B cell (primary cell): ENCODE measurements around the gene KPNA3. TPM values are rescaled to one million over a fixed set of nuclear protein-coding genes. Genes with fewer than 3 reads are reported as not detected.

Source experiments
- ATAC-seq: fragments of 200-7000 bp; cut with Tn5 transposase; one replicate; pipeline ENCODE4 v1.10.0; 2021; ENCODE audit warnings: low read depth, mild to moderate bottlenecking, moderate number of reproducible peaks, moderate library complexity
- CTCF ChIA-PET: fragments of 350-600 bp; sonication (Branson Sonifier 250); formaldehyde crosslinking; loops from one replicate; lab custom pipeline; 2021; ENCODE audit warnings: antibody characterized with exemption, inconsistent platforms; lab: Charles Lee
- POLR2A ChIA-PET: fragments of 350-600 bp; sonication (Branson Sonifier 250); formaldehyde crosslinking; loops from one replicate; lab custom pipeline; 2021; ENCODE audit warnings: antibody characterized with exemption; lab: Charles Lee
- DNase-seq: peaks from one replicate; pipeline ENCODE4 v3.0.0; 2013
- H2AFZ ChIP-seq: 2 replicates; pipeline ENCODE4 v1.6.1; 2012; ENCODE audit warnings: mild to moderate bottlenecking, low read depth, low read length; ENCODE audit not compliant: insufficient read depth, poor library complexity, severe bottlenecking
- H3K27ac ChIP-seq, 2 donors: 1 replicate in 1 of 2; 2 replicates in 1 of 2; pipeline ENCODE4 v1.5.1; 2012 to 2013; ENCODE audit warnings: low read length in 2 of 2, mild to moderate bottlenecking in 2 of 2, moderate library complexity in 1 of 2
- H3K27me3 ChIP-seq, 4 experiments: fragments of 200-600 bp in 1 of 4; sonication (generic) in 1 of 4; replicated peaks in 1 of 4; 1 replicate in 2 of 4; 2 replicates in 2 of 4; pipeline versions ENCODE4 v1.6.1 to v1.7.0; 2013 to 2016; ENCODE audit warnings: low read length in 3 of 4, mild to moderate bottlenecking in 2 of 4, mixed read lengths in 1 of 4, moderate library complexity in 1 of 4; ENCODE audit not compliant: insufficient read depth in 4 of 4, control insufficient read depth in 3 of 4; ENCODE audit errors: control extremely low read depth in 1 of 4
- H3K36me3 ChIP-seq, 2 experiments: replicated peaks in 1 of 2; 1 replicate in 1 of 2; 2 replicates in 1 of 2; pipeline versions ENCODE4 v1.6.1 to v1.7.1; 2013; ENCODE audit warnings: low read length in 1 of 2; ENCODE audit not compliant: insufficient read depth in 2 of 2, control insufficient read depth in 1 of 2; ENCODE audit errors: control extremely low read depth in 1 of 2, extremely low read depth in 1 of 2
- H3K4me1 ChIP-seq, 2 donors: fragments of 200-600 bp in 1 of 2; sonication (generic) in 1 of 2; 1 replicate in 1 of 2; 2 replicates in 1 of 2; pipeline versions ENCODE4 v1.5.1 to v1.6.1; 2013 to 2017; ENCODE audit warnings: low read length in 2 of 2; ENCODE audit not compliant: control insufficient read depth in 2 of 2, insufficient read depth in 2 of 2
- H3K4me2 ChIP-seq: replicated peaks from 2 replicates; pipeline ENCODE3; 2012; ENCODE audit warnings: mild to moderate bottlenecking, low read depth, low read length; ENCODE audit not compliant: poor library complexity, severe bottlenecking
- H3K4me3 ChIP-seq, 5 experiments: fragments of 200-600 bp in 1 of 5; sonication (generic) in 1 of 5; 1 replicate in 3 of 5; 2 replicates in 2 of 5; pipeline versions ENCODE4 v1.5.1 to v1.7.0; 2011 to 2016; ENCODE audit warnings: low read length in 4 of 5, mild to moderate bottlenecking in 4 of 5, low read depth in 2 of 5, control low read depth in 1 of 5, moderate library complexity in 1 of 5; ENCODE audit not compliant: insufficient read depth in 1 of 5; ENCODE audit errors: control extremely low read depth in 1 of 5, extremely low read depth in 1 of 5
- H3K79me2 ChIP-seq: fragments of 200-600 bp; sonication (generic); one replicate; pipeline ENCODE4 v1.6.0; 2016; ENCODE audit warnings: low read length; ENCODE audit not compliant: control insufficient read depth, insufficient read depth
- H3K9ac ChIP-seq: fragments of 200-600 bp; sonication (generic); 2 replicates; pipeline ENCODE4 v1.6.1; 2017; ENCODE audit warnings: mild to moderate bottlenecking, low read length, moderate library complexity
- H3K9me3 ChIP-seq, 3 donors: one replicate each; pipeline versions ENCODE4 v1.6.1 to v1.7.1; 2013; ENCODE audit warnings: low read length in 2 of 3; ENCODE audit not compliant: control insufficient read depth in 2 of 3, insufficient read depth in 1 of 3; ENCODE audit errors: control extremely low read depth in 1 of 3
- H4K20me1 ChIP-seq: 2 replicates; pipeline ENCODE4 v1.6.0; 2012; ENCODE audit warnings: mild to moderate bottlenecking, low read length; ENCODE audit not compliant: insufficient read depth, control insufficient read depth, poor library complexity, severe bottlenecking
- H3K27ac Mint-ChIP-seq: one replicate; pipeline ENCODE4 v1.8.0; 2021; ENCODE audit warnings: mixed read lengths
- H3K27me3 Mint-ChIP-seq: one replicate; pipeline ENCODE4 v1.8.0; 2021; ENCODE audit warnings: mixed read lengths
- H3K4me1 Mint-ChIP-seq: one replicate; pipeline ENCODE4 v1.8.0; 2021; ENCODE audit warnings: mixed read lengths
- H3K4me3 Mint-ChIP-seq: one replicate; pipeline ENCODE4 v1.8.0; 2021; ENCODE audit warnings: mixed read lengths
- H3K9me3 Mint-ChIP-seq: one replicate; pipeline ENCODE4 v1.8.0; 2022; ENCODE audit warnings: mixed read lengths; ENCODE audit not compliant: insufficient read depth
- CTCF ChIP-seq: fragments of 200-600 bp; IDR thresholded peaks from one replicate; pipeline ENCODE4 v1.8.0; 2022; ENCODE audit warnings: antibody characterized with exemption, mild to moderate bottlenecking
- EZH2 ChIP-seq: IDR thresholded peaks from 2 replicates; pipeline ENCODE4 v1.6.1; 2012; ENCODE audit warnings: borderline replicate concordance, low read depth, mild to moderate bottlenecking, moderate library complexity, low read length; ENCODE audit not compliant: insufficient read depth, poor library complexity, severe bottlenecking
- WGBS: methylation state at CpG from one replicate; pipeline ENCODE4 v1.1.5; 2013; ENCODE audit warnings: missing lambda C conversion rate; ENCODE audit not compliant: insufficient coverage; 5-methylcytosine and 5-hydroxymethylcytosine counted together
- intact Hi-C: fragments of 100-400 bp; cut with micrococcal nuclease; formaldehyde crosslinking; loops from one replicate; pipeline ENCODE4 v1.10.0; 2022
- polyA plus RNA-seq: library from polyadenylated mRNA; depleted of rRNA; stranded (reverse); fragments of >200 nt; gene quantifications from 2 replicates; pipeline ENCODE4 v1.2.3, GENCODE V29; 2012
- total RNA-seq, 2 donors: library from RNA; stranded (reverse); fragments of 120-200 nt in 1 of 2; gene quantifications; 1 replicate in 1 of 2; 2 replicates in 1 of 2; pipeline versions ENCODE4 v1.2.3 to v1.2.4, GENCODE V29; 2013 to 2022

The KPNA3 gene
- total and polyA plus RNA-seq, 2 donors (not counting 1 experiment from before 2014, with no cell fraction given), result 7.8 to 19.7 TPM

- Mint-ChIP-seq H3K4me3 (no peak overlapping the region), H3K27ac (no peak overlapping the region), H3K4me1 (peaks cover 12% of the 10 kb centered on the region), H3K27me3 (no peaks in the 10 kb centered on the region), H3K9me3 (no peaks in the 10 kb centered on the region)
- H3K4me3 ChIP-seq, result no peak overlapping the region
- WGBS, result no CpG with 5 or more reads among the region's 3 CpGs
- CTCF ChIA-PET, result no interaction called here
- TF ChIP-seq EZH2, result no peak
- TF ChIP-seq CTCF, result no peak
- ATAC-seq, result no peak
- H3K36me3 ChIP-seq, result no peaks in the 10 kb centered on the region
- intact Hi-C loops, result no loop called here
- no peak for DNase-seq
- H3K79me2 ChIP-seq, result no peaks in the 10 kb centered on the region
- H2AFZ ChIP-seq, result no peak overlapping the region
- H3K27ac ChIP-seq, result no peak overlapping the region
- no peaks in the 10 kb centered on the region for H3K27me3 ChIP-seq
- H4K20me1 ChIP-seq, result no peaks in the 10 kb centered on the region
- POLR2A ChIA-PET, result no interaction called here
- H3K9ac ChIP-seq, result no peak overlapping the region
- H3K4me2 ChIP-seq, result no peak overlapping the region
- H3K9me3 ChIP-seq, result no peaks in the 10 kb centered on the region
- H3K4me1 ChIP-seq, result no peaks in the 10 kb centered on the region
Measured at GRCh38 chr13:49654011-49654410, 138.5 kb downstream of the KPNA3 start.

- H3K9me3 Mint-ChIP-seq, result no peaks in the 10 kb centered on the region
- intact Hi-C loops, result no loop called here
Measured at GRCh38 chr13:49653478-49653877, 139.0 kb downstream of the KPNA3 start.

More at GRCh38 chr13:49653478-49653877, 139.0 kb downstream of the KPNA3 start:
- Histone ChIP-seq H3K4me3 (no peak overlapping the region), H3K9ac (no peak overlapping the region), H3K27me3 (no peaks in the 10 kb centered on the region), H3K36me3 (no peaks in the 10 kb centered on the region), H3K79me2 (no peaks in the 10 kb centered on the region), H3K4me1 (no peaks in the 10 kb centered on the region), H3K9me3 (no peaks in the 10 kb centered on the region), H2AFZ (no peak overlapping the region), H3K4me2 (no peak overlapping the region), H4K20me1 (no peaks in the 10 kb centered on the region), H3K27ac (no peak overlapping the region)
- TF ChIP-seq CTCF (no peak), EZH2 (no peak)
- no peak overlapping the region for H3K4me3 Mint-ChIP-seq
- H3K27ac Mint-ChIP-seq, result no peak overlapping the region
- CTCF ChIA-PET, result no interaction called here
- DNase-seq (no peak), ATAC-seq (no peak)
- H3K27me3 Mint-ChIP-seq, result no peaks in the 10 kb centered on the region
- POLR2A ChIA-PET, result no interaction called here
- H3K4me1 Mint-ChIP-seq, result peaks cover 14% of the 10 kb centered on the region
